Measurements from ENCODE around the gene ST8SIA1. TPM values are rescaled to one million over a fixed set of nuclear protein-coding genes. Genes with fewer than 3 reads are reported as not detected.

The ST8SIA1 gene
- total RNA-seq, 4 donors from 2014 or later = 9.4 to 19.9 (median 14.3) TPM

DNA sequence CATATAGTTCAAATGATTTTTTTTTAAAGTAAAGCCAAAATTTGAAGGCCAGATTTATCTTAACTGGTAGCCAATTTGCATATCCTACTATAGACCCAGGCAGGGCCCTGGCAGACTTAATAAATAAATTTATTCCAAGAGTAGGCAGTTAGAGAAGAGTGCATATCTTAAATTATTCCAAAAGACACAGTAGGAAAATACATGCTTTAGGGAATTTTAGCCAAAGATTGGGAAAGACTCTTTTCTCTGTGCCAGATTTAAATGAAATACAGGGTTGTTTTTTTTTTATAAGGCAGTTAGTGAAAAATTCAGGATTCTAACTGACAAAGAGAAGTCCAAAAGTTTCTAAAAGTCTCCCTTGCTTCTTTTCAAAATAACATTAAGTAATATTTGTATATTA lies 65.5 kb downstream of the ST8SIA1 start:
- Histone ChIP-seq H3K9me3 (no peaks in the 10 kb centered on the region), H3K4me3 (no peak overlapping the region), H3K27me3 (no peaks in the 10 kb centered on the region), H3K36me3 (no peaks in the 10 kb centered on the region), H3K4me1 (peaks cover 0 to 21% (median 0%) of the 10 kb centered on the region in 3 donors), H3K27ac (no peak overlapping the region)
- no peak for ATAC-seq
- TF ChIP-seq, protein P1, sequence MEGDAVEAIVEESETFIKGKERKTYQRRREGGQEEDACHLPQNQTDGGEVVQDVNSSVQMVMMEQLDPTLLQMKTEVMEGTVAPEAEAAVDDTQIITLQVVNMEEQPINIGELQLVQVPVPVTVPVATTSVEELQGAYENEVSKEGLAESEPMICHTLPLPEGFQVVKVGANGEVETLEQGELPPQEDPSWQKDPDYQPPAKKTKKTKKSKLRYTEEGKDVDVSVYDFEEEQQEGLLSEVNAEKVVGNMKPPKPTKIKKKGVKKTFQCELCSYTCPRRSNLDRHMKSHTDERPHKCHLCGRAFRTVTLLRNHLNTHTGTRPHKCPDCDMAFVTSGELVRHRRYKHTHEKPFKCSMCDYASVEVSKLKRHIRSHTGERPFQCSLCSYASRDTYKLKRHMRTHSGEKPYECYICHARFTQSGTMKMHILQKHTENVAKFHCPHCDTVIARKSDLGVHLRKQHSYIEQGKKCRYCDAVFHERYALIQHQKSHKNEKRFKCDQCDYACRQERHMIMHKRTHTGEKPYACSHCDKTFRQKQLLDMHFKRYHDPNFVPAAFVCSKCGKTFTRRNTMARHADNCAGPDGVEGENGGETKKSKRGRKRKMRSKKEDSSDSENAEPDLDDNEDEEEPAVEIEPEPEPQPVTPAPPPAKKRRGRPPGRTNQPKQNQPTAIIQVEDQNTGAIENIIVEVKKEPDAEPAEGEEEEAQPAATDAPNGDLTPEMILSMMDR (IDR thresholded peaks at IDR 0.05) = no peak
- TF ChIP-seq EP300 (IDR thresholded peaks at IDR 0.05) (no peak), POLR2A (IDR thresholded peaks at IDR 0.05) (no peak), POLR2AphosphoS5 (IDR thresholded peaks at IDR 0.05) (no peak)

DNA sequence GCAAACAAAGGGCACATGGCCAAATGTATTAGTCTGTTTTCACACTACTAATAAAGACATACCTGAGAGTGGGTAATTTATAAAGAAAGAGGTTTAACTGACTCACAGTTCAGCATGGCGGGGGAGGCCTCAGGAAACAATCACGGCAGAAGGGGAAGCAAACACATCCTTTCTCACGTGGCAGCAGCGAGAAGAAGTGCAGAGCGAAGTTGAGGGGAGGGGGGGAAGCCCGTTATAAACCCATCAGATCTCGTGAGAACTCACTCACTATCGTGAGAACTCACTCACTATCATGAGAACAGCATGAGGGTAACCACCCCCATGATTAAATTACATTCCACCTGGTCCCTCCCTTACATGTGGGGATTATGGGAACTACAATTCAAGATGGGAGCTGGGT lies 66.1 kb downstream of the ST8SIA1 start:
- ATAC-seq = no peak
- Histone ChIP-seq H3K27me3 (no peaks in the 10 kb centered on the region), H3K4me3 (no peak overlapping the region), H3K9me3 (no peaks in the 10 kb centered on the region), H3K27ac (no peak overlapping the region), H3K36me3 (no peaks in the 10 kb centered on the region), H3K4me1 (peaks cover 0 to 21% (median 0%) of the 10 kb centered on the region in 3 donors)
- TF ChIP-seq POLR2A (IDR thresholded peaks at IDR 0.05) = no peak
- 61 to 84% methylated on average over 4 to 8 of the region's 8 CpGs for WGBS, 2 donors (ENCODE audit: low coverage in 1 of 2)

DNA sequence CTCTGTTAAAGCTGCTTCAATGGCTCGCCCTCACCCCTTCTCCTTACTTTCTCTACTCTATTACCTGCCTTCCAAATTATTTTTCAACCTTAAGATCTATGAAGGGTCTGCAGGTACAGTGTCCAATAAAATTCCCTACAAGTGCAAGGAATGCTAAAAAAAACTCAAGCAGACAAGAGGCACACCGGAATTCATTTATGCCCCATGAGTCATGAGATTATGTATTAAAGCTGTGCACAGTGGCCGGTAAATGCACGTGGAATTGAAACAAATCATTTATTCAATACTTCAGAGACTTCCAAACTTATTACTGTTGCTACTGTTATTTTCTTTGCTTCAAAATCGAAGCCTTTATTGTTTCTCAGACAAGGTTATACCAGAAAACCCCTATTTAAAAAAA lies 68.4 kb downstream of the ST8SIA1 start:
- H3K4me3 ChIP-seq = no peak overlapping the region
- TF ChIP-seq, protein P1 (IDR thresholded peaks at IDR 0.05) = no peak
- TF ChIP-seq EP300 (IDR thresholded peaks at IDR 0.05) (no peak), POLR2AphosphoS5 (IDR thresholded peaks at IDR 0.05) (no peak), POLR2A (IDR thresholded peaks at IDR 0.05) (no peak)
- no peaks in the 10 kb centered on the region for H3K9me3 ChIP-seq
- WGBS, 2 donors (ENCODE audit: low coverage in 1 of 2) = 57 to 70% methylated on average over 5 of the region's 5 CpGs
- H3K4me1 ChIP-seq = peaks cover 0 to 29% (median 0%) of the 10 kb centered on the region in 3 donors
- H3K36me3 ChIP-seq = no peaks in the 10 kb centered on the region
- ATAC-seq = no peak
- H3K27ac ChIP-seq = no peak overlapping the region
- no peaks in the 10 kb centered on the region for H3K27me3 ChIP-seq

DNA sequence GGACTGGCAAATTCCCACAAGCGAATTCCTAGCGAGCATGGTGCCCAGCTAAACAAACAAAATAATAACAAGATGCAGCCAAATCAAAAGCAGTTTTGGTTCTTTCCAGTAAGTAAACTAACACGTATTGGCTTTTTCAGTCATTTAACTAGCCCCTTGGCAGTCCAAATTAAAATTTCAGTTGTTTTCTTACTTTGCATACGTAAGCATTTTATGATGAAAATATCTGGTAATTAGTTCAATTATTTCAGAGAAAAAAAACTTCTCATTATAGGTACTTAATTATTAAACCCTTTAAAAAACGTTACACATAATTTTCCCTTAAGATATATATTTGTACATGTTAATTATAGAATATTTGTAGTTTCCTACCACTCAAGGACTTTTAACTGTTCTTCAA lies 70.1 kb downstream of the ST8SIA1 start:
- H3K27me3 ChIP-seq = no peaks in the 10 kb centered on the region
- peaks cover 0 to 21% (median 0%) of the 10 kb centered on the region in 3 donors for H3K4me1 ChIP-seq
- H3K27ac ChIP-seq = no peak overlapping the region
- WGBS, 2 donors (ENCODE audit: low coverage in 1 of 2) = 89% methylated on average over 5 of the region's 5 CpGs
- TF ChIP-seq EP300 (IDR thresholded peaks at IDR 0.05) (no peak), POLR2A (IDR thresholded peaks at IDR 0.05) (no peak), POLR2AphosphoS5 (IDR thresholded peaks at IDR 0.05) (no peak)
- TF ChIP-seq, protein P1 (IDR thresholded peaks at IDR 0.05) = no peak
- no peak overlapping the region for H3K4me3 ChIP-seq
- no peaks in the 10 kb centered on the region for H3K36me3 ChIP-seq
- ATAC-seq = no peak
- no peaks in the 10 kb centered on the region for H3K9me3 ChIP-seq

DNA sequence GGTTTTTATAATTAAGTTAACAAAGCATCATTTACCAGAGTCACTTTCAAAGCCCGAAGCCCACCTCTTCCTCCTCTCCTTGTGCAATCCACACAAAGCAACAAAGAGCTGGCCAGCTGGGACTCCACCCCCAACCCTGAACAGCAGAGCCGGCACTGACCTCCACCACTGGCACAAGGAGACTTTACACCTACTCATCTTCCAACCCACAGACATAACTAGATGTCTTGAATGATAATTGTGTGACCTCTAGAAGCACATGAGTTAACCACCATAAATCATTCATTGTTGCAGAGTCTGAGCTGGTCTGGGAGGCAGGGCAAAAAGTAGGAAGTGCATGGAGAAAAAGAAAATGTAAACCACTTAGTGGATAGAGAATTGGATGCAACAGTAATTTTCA lies 72.2 kb downstream of the ST8SIA1 start:
- Histone ChIP-seq H3K4me3 (no peak overlapping the region), H3K9me3 (no peaks in the 10 kb centered on the region), H3K4me1 (peaks cover 0 to 14% (median 0%) of the 10 kb centered on the region in 3 donors), H3K27me3 (no peaks in the 10 kb centered on the region), H3K27ac (no peak overlapping the region), H3K36me3 (no peaks in the 10 kb centered on the region)
- peak; percentile 13 for ATAC-seq
- no peak for TF ChIP-seq EP300 (IDR thresholded peaks at IDR 0.05)
- no peak for TF ChIP-seq POLR2AphosphoS5 (IDR thresholded peaks at IDR 0.05)
- no peak for TF ChIP-seq POLR2A (IDR thresholded peaks at IDR 0.05)
- TF ChIP-seq, protein P1 (IDR thresholded peaks at IDR 0.05) = no peak
- 20 to 33% methylated on average over 1 to 2 of the region's 2 CpGs for WGBS, 2 donors (ENCODE audit: low coverage in 1 of 2)

Measured in gastroesophageal sphincter (tissue), 4 donors.